ENCODE measurements around the gene BAIAP3. TPM values are rescaled to one million over a fixed set of nuclear protein-coding genes. Genes with fewer than 3 reads are reported as not detected.

The BAIAP3 gene
- total and polyA plus RNA-seq, 10 of the 15 experiments (the other 5 are each of a cell fraction or from before 2014, with no cell fraction given) = 0.03 to 0.56 (median 0.17) TPM; not detected in 3

DNA sequence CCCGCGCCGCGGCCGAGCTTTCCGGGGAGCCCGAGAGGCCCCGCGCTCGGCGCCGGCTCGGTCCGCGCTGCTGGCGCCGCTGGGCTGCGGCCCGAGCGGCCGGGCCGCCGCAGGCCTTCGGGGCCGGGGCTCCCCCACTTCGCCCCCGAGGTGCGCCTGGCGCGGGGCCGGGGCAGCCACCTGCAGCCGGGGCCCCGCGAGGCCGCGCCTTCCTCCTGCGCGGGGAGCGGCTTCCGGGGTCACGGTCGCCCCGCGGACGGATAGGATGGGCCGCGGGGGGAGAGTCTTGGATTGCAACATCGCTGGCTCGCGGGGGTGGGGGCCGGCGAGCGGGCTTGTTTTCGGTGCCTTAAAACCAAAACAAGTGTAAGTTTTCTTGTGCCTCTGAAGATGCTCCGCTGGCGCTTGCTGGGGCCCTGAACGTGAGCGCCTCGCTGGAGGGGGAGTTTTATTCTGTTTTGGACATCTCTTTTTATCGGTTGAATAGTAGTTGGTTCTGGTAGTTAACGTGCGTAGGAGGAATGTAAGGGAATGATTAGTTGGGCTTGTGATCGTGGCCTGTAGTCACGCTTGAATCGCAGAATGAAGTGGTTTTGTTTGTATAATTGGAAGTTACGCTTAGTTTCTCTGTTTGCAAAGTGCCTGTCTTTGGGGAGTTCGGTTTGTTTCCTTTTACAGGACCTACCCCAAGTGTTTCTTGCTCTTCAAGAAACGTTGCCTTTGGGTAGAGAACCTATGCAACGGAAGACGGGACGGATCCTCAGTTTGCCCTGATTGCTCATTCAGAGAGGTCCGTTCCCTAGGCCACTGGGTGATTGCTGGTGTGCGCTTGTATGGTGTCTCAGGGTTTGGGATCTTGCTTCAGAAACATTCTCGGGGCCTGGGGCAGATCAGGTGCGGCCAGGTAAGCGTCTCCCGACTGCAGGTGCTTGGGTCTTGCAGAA, 23.3 kb upstream of the BAIAP3 start (continued):
- TF ChIP-seq, protein P1, sequence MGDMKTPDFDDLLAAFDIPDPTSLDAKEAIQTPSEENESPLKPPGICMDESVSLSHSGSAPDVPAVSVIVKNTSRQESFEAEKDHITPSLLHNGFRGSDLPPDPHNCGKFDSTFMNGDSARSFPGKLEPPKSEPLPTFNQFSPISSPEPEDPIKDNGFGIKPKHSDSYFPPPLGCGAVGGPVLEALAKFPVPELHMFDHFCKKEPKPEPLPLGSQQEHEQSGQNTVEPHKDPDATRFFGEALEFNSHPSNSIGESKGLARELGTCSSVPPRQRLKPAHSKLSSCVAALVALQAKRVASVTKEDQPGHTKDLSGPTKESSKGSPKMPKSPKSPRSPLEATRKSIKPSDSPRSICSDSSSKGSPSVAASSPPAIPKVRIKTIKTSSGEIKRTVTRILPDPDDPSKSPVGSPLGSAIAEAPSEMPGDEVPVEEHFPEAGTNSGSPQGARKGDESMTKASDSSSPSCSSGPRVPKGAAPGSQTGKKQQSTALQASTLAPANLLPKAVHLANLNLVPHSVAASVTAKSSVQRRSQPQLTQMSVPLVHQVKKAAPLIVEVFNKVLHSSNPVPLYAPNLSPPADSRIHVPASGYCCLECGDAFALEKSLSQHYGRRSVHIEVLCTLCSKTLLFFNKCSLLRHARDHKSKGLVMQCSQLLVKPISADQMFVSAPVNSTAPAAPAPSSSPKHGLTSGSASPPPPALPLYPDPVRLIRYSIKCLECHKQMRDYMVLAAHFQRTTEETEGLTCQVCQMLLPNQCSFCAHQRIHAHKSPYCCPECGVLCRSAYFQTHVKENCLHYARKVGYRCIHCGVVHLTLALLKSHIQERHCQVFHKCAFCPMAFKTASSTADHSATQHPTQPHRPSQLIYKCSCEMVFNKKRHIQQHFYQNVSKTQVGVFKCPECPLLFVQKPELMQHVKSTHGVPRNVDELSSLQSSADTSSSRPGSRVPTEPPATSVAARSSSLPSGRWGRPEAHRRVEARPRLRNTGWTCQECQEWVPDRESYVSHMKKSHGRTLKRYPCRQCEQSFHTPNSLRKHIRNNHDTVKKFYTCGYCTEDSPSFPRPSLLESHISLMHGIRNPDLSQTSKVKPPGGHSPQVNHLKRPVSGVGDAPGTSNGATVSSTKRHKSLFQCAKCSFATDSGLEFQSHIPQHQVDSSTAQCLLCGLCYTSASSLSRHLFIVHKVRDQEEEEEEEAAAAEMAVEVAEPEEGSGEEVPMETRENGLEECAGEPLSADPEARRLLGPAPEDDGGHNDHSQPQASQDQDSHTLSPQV (IDR thresholded peaks at IDR 0.05) = no peak
- TF ChIP-seq NRF1 (conservative IDR thresholded peaks at IDR 0.05; ENCODE audit: low read depth, low read length) (no peak), FOS (IDR thresholded peaks at IDR 0.05; ENCODE audit: borderline replicate concordance, extremely low read depth, insufficient read length) (no peak), GATAD2B (conservative IDR thresholded peaks at IDR 0.05; ENCODE audit: low read depth) (0 out of 2 replicates have a peak, but pooled peaks have one; percentile 26), TCF12 (IDR thresholded peaks at IDR 0.05; ENCODE audit: low read depth, low read length) (no peak), RELA (IDR thresholded peaks at IDR 0.05; ENCODE audit: borderline replicate concordance, partially characterized antibody) (no peak), SRF (IDR thresholded peaks at IDR 0.05; ENCODE audit: low read depth in 2 of 2, low read length in 2 of 2) (no peak), MXI1 (IDR thresholded peaks at IDR 0.05; ENCODE audit: low read depth, low read length) (no peak), NR2C1 (IDR thresholded peaks at IDR 0.05) (peak; percentile 58), CHD4 (IDR thresholded peaks at IDR 0.05) (no peak), RB1 (IDR thresholded peaks at IDR 0.05; ENCODE audit: borderline replicate concordance) (no peak), IKZF1 (conservative IDR thresholded peaks at IDR 0.05) (no peak), CEBPB (IDR thresholded peaks at IDR 0.05; ENCODE audit: borderline replicate concordance in 1 of 2, low read depth in 2 of 2, low read length in 2 of 2) (peak in 1 of 2 experiments; percentile 70; a peak in 2 of 4 replicates)
- TF ChIP-seq, protein P2, sequence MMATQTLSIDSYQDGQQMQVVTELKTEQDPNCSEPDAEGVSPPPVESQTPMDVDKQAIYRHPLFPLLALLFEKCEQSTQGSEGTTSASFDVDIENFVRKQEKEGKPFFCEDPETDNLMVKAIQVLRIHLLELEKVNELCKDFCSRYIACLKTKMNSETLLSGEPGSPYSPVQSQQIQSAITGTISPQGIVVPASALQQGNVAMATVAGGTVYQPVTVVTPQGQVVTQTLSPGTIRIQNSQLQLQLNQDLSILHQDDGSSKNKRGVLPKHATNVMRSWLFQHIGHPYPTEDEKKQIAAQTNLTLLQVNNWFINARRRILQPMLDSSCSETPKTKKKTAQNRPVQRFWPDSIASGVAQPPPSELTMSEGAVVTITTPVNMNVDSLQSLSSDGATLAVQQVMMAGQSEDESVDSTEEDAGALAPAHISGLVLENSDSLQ (IDR thresholded peaks at IDR 0.05) = no peak
- TF ChIP-seq, protein P3, sequence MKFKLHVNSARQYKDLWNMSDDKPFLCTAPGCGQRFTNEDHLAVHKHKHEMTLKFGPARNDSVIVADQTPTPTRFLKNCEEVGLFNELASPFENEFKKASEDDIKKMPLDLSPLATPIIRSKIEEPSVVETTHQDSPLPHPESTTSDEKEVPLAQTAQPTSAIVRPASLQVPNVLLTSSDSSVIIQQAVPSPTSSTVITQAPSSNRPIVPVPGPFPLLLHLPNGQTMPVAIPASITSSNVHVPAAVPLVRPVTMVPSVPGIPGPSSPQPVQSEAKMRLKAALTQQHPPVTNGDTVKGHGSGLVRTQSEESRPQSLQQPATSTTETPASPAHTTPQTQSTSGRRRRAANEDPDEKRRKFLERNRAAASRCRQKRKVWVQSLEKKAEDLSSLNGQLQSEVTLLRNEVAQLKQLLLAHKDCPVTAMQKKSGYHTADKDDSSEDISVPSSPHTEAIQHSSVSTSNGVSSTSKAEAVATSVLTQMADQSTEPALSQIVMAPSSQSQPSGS (IDR thresholded peaks at IDR 0.05; ENCODE audit: low read length) = no peak
- TF ChIP-seq, protein P4, sequence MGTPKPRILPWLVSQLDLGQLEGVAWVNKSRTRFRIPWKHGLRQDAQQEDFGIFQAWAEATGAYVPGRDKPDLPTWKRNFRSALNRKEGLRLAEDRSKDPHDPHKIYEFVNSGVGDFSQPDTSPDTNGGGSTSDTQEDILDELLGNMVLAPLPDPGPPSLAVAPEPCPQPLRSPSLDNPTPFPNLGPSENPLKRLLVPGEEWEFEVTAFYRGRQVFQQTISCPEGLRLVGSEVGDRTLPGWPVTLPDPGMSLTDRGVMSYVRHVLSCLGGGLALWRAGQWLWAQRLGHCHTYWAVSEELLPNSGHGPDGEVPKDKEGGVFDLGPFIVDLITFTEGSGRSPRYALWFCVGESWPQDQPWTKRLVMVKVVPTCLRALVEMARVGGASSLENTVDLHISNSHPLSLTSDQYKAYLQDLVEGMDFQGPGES (IDR thresholded peaks at IDR 0.05) = no peak
- TF ChIP-seq, protein P5, sequence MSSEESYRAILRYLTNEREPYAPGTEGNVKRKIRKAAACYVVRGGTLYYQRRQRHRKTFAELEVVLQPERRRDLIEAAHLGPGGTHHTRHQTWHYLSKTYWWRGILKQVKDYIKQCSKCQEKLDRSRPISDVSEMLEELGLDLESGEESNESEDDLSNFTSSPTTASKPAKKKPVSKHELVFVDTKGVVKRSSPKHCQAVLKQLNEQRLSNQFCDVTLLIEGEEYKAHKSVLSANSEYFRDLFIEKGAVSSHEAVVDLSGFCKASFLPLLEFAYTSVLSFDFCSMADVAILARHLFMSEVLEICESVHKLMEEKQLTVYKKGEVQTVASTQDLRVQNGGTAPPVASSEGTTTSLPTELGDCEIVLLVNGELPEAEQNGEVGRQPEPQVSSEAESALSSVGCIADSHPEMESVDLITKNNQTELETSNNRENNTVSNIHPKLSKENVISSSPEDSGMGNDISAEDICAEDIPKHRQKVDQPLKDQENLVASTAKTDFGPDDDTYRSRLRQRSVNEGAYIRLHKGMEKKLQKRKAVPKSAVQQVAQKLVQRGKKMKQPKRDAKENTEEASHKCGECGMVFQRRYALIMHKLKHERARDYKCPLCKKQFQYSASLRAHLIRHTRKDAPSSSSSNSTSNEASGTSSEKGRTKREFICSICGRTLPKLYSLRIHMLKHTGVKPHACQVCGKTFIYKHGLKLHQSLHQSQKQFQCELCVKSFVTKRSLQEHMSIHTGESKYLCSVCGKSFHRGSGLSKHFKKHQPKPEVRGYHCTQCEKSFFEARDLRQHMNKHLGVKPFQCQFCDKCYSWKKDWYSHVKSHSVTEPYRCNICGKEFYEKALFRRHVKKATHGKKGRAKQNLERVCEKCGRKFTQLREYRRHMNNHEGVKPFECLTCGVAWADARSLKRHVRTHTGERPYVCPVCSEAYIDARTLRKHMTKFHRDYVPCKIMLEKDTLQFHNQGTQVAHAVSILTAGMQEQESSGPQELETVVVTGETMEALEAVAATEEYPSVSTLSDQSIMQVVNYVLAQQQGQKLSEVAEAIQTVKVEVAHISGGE (CRISPR knock-in tag; IDR thresholded peaks at IDR 0.05) = no peak
